GM18507 (cell line): ENCODE measurements around the gene SASH1.

ENCODE experiments used
- DNase-seq: peaks from one replicate; pipeline ENCODE4 v3.0.0; 2011; ENCODE audit warnings: low read depth; ENCODE audit not compliant: insufficient read length; ENCODE audit errors: extremely low spot score
- FAIRE-seq: peaks from 2 replicates; lab custom pipeline; 2011; peaks lifted over from hg19 to GRCh38; lab: Jason Lieb, UNC

Gene SASH1

DNA sequence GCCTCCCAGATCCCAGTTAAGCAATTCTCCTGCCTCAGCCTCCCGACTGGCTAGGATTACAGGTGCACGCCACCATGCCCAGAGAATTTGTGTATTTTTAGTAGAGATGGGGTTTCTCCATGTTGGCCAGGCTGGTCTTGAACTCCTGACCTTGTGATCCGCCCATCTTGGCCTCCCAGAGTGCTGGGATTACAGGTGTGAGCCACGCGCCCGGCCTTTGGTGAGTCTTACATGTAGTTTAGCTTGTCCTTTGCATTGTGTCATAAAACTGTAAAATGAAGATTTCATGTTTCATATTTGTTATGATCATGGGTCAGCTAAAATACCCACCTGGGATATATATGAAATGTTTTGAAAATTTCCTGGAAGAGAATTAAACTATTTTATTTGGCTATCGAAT lies 183.5 kb downstream of the SASH1 start:
- no peak for FAIRE-seq
- DNase-seq = no peak

DNA sequence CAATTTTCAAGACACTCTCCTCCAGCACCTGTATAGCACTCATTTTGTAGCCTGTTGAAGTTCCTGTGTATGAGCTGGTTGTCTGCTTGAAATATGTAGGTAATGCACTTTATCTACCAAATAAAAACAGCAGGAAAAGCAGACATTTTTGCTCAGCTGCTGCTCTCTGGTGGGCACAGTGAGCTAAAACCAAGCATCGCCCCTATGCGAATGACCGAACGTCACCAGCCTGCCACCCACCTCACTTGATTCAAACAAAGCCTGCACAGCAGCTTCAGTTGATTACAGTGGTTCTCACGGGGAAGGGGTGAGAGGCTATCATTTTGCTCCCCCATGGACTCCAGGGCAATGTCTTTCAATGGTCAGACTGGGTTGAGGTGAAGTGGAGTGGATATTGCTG lies 185.7 kb downstream of the SASH1 start:
- FAIRE-seq (no peak), DNase-seq (no peak)

DNA sequence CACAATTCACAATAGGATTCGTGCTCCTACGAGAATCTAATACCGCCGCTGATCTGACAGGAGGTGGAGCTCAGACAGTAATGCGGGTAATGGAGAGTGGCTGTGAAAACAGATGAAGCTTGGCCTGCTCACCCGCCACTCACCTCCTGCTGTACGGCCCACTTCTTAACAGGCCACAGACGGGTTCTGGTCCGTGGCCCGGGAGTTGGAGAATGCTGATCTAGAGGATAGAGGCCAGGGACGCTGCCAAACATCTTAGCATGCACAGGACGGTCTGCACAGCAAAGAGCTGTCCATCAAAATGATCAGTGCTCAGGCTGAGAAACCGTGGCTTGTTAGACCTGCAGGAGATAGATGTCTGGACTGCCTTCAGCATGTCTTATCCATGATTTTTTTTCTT lies 186.4 kb downstream of the SASH1 start:
- no peak for DNase-seq
- no peak for FAIRE-seq

DNA sequence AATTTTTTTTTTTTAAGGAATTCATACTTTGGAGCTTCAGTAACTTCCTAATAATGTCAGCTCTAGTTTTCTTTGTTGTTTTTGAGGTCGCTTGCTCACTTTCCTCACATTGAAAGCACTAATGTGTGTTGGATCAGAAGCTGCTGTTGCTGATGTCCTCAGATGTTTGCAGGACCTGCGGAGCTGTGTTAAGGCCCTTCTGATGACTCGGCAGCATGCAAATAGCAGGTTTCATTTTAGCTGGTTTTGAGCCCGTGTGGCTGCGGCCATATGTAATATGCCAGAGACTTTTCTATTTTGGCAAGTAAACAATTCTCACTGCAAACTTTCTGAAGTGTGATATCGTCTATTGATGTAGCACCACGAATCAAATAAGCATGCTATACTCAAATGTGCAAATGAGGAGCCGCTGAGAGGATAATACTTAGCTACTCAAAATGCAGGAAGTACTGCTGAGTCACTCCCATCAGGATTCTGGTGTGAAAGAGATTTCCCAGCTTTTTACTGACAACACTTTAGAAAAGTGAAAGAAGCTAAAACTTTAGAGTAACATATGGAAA lies 187.8 kb downstream of the SASH1 start:
- FAIRE-seq (peak; percentile 47), DNase-seq (no peak)

DNA sequence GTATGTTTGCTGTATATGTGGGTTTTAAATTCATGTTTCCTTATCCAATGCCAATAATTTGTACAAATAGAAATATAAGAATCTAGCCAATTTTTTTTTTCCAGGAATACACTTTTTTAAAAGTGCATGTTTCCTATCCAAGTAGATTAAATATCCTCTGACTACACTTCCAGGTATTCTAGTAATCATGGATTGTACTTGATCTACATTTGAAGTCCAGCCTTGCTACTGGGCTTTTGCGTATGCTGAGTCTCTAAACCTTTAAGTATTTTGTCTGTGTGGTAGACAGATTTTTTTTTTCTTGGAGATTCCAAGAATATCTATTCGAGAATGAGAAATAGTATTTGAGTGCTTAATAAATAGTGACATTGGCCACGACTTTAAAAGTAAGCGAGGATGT lies 188.3 kb downstream of the SASH1 start:
- FAIRE-seq (no peak), DNase-seq (no peak)

DNA sequence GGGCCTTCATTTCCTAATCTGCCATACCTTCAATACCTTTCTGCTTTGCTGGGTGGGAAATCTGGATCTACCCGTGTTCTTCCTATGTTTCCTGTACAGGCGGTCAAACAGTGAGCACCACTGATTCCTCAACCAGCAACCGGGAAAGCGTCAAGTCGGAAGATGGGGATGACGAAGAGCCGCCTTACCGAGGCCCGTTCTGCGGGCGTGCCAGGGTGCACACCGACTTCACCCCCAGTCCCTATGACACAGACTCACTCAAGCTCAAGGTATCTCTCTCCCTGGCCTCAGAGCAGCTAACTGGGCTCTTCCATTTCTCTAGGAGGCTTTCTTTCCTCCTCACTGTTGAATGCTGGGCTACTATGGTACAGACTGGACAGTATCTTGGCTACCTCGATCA lies 190.1 kb downstream of the SASH1 start:
- DNase-seq (no peak), FAIRE-seq (no peak)

DNA sequence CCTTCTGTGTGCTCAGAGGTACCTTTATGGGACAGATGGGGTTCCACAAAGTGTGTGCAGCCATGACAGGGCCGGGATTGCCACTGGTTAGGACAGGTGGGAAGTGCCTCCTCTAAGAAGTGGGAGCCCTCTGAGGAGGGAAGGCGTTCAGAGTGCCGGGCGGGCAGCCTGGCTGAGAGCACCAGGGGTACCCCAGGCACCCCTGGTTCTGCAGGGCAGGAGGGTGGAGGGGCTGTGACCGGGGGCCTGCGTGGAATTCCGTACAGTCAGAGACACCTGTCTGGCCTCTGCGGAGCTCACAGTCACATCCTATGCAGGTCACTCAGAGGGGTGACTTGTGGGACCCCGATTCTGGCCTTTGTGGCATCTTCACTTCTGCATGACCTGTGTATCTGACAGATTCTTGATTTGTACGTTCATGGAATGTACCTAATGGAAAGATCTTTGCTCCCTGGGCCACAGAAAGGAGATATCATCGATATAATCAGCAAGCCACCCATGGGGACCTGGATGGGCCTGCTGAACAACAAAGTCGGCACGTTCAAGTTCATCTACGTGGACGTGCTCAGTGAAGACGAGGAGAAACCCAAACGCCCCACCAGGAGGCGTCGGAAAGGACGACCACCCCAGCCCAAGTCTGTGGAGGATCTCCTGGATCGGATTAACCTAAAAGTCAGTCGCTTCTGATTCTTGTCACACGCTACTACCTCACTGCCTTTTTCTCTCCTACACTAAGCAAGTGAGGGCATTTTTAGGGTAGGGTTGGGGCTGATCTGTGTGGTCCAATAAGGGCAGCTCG lies 190.9 kb downstream of the SASH1 start:
- DNase-seq (no peak), FAIRE-seq (no peak)

DNA sequence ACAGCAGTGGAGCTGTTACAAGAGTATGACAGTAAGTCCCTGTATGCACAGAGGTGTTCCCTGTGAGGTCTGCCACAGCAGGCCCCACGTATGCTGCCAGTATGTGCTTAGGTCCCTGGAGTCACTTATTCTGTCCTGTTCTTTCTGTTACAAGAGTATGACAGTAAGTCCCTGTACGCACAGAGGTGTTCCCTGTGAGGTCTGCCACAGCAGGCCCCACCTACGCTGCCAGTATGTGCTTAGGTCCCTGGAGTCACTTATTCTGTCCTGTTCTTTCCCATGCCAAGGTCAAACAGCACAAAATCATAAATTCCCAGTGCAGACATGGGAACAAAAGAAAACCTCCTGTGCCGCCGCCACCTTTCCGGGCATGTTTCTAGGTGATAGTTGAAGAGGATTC lies 192.2 kb downstream of the SASH1 start:
- FAIRE-seq (no peak), DNase-seq (no peak)

DNA sequence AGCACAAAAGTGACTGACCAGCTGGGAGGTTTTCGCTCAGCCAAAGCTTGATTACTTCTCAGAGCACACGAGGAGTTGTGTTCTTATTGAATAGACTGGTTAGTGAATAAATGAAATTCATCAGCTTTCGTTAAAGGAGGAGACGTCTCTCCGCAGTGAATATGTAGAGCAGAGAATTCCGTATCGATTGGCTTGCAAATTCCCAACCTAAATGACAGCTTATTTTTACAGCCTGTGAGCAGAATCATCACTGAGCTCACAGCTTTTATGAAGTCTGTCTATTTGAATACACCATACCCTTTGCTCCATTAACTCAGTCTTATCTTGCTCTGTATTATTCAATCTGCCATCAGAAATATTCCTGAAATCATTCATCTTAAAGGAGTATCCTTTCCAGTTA lies 192.7 kb downstream of the SASH1 start:
- no peak for DNase-seq
- FAIRE-seq = no peak

DNA sequence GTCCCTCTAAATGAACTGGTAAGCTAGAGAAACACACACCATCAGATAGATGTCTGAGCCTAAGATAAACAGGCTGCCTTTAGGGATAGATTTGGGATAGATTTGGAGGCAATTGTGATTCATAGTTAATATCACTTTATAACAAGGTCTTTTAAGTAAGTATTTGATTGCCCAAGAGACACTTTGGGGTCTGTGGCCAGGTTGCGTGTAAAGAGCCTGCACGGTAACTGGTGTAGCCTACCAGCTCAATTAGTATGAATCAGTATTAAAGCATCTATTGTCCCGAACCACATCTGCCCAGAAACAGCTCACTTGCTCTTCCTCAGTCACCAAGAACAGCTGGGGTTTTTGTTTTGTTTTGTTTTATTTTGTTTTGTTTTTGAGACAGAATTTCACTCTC lies 193.3 kb downstream of the SASH1 start:
- FAIRE-seq = no peak

DNA sequence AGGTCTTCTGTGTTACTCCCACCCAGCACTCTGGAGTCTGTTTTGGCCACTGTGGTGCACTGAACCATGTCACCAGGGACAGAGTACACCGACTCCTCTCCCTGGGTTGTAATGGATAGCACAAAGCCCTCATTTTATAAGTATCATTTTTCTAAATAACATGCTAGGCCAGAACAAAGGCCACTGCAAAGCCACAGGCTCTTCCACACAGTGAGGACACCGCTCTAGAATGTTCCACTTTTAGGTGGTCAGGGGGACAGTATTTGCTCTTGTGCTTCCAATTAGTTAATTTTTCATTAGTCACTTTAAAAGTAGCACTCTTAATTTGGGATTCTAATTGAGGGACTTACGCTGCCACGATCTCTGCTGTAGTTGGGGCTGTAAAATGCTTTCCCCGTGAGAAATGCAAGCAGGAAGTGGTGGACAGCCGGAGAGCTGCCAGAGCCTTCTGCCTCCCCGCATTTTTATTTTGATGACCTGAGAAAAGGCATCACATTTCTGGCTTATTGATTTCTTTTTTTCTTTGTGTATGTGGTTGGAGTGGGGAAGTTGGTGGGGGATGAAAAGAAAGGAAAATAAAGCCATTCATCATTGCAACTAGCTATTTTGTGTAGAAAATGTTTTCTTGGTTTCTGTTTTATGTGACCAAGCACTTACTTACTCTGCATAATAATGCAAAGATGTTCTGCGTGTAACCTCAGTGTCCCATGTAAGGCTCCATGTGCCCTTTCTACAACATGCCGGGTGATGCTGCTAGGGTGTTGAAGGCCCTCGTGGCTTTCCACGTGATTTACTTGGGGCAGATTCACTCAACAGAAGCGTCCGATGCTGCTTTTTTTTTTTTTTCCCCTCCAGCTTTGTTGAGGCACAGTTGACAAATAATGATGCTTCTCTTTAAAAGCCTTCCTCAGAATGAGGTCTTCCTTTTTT lies 195.9 kb downstream of the SASH1 start:
- FAIRE-seq (no peak), DNase-seq (no peak)

More for the DNA sequence above, 193.3 kb downstream of the SASH1 start:
- no peak for DNase-seq

DNA sequence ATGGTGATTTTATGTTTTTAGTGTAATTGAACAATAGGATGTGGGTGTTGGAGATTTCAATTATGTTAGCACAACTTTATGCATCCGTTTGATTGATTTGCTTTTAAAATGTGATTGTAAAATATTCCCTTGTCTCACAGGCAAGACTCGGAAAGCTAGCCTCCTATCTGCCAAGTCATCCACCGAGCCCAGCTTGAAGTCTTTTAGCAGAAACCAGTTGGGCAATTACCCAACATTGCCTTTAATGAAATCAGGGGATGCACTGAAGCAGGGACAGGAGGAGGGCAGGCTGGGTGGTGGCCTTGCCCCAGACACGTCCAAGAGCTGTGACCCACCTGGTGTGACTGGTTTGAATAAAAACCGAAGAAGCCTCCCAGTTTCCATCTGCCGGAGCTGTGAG lies 200.9 kb downstream of the SASH1 start:
- FAIRE-seq (no peak), DNase-seq (no peak)

DNA sequence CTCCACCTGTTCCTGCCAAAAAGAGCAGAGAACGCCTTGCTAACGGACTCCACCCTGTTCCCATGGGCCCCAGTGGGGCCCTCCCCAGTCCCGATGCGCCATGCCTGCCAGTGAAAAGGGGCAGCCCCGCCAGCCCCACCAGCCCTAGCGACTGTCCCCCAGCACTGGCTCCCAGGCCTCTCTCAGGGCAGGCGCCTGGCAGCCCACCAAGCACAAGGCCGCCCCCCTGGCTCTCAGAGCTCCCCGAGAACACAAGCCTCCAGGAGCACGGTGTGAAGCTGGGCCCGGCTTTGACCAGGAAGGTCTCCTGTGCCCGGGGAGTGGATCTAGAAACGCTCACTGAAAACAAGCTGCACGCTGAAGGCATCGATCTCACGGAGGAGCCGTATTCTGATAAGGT lies 201.8 kb downstream of the SASH1 start:
- DNase-seq (no peak), FAIRE-seq (no peak)

DNA sequence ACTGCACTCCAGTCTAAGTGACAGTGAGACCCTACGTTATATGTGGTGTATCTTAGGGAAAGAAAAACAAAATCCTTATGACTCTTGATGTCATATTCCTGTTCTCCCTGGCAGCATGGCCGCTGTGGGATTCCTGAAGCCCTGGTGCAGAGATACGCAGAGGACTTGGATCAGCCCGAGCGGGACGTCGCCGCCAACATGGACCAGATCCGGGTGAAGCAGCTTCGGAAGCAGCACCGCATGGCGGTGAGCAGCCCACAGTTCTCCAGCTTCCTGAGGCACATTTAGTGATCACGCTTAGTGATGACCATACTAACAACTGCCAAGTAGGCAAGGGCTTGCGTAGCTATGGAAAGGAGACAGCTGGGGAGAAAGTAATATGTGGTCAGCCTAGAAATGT lies 203.3 kb downstream of the SASH1 start:
- no peak for FAIRE-seq
- DNase-seq = no peak

DNA sequence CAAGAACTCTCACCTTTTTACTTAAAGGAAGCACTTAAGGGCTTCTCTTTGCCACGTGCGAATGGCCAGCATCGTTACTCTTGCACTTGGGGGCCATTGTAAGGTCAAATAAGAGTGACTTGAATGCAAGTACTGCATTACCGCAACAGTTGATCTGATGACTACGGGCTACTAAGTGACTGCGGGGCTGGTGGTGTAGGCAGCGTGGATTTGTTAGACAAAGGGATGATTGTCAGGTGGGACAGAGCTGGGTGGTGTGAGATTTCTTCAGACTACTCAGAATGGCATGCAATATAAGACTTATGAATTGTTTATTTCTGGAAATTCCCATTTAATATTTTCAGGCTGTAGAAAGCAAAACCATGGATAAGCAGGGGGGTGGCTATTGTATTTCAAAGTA lies 204.5 kb downstream of the SASH1 start:
- no peak for FAIRE-seq

DNA sequence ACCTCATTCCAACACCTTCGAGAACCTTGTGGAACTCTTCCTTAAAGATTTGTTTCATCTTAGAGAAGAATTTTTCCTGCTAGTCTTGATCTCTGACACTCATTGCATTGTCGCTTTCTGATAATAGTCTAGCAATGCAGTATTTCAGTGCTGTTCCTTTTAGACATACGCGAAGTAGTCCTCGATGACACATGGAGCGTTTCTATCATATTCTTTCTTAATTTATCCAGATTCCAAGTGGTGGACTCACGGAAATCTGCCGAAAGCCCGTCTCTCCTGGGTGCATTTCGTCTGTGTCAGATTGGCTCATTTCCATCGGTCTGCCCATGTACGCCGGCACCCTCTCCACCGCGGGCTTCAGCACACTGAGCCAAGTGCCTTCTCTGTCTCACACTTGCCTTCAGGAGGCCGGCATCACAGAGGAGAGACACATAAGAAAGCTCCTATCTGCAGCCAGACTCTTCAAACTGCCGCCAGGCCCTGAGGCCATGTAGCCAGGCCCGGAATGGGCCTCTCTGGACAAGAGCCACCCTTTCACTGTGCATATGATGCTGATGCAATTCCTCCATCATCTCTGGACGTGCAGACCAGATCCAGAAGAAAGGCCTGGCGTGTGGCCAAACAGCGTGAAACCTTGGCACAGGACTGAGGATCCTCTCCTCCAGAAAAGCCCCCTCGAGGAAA lies 205.6 kb downstream of the SASH1 start:
- DNase-seq (no peak), FAIRE-seq (no peak)

More for the DNA sequence above, 204.5 kb downstream of the SASH1 start:
- DNase-seq = no peak

DNA sequence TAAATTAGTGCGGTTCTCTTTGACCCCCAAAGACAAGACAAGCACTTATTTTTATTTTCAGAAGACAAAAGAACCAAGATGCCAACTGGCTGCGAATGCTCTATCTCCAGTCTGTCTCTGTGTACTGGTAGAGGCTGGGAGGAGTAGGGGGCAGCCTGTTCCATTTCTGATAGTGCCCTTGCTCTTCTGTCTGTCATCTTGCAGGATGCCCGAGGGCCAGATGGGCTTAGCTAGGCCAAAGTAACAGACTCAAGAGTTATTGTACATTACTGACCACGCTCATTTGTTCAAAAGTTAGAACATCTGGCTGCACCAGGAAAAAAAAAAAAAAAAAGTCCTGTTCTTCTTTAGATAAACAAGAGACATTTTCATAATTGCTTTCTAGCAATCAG lies 206.1 kb downstream of the SASH1 start:
- DNase-seq = no peak
- FAIRE-seq = no peak

DNA sequence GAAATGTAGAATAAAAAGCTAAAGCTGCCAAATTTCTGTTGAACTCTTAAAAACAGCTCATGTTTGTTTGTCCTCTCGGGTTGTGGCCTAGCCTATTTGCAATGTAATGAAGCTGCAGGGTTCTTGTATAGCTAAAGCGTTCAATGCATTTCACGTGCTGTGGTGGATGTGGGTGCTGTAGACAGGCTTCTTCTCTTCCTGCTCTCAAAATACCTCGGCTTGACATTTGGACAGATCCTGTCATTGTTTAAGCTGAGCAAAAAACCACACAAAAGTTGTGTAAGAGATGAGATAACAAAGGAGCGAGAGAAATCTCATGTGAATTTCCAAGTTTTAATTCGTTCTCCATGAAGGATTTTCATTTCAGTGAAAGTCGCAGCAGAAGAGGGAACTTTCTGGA lies 207.9 kb downstream of the SASH1 start:
- no peak for DNase-seq

DNA sequence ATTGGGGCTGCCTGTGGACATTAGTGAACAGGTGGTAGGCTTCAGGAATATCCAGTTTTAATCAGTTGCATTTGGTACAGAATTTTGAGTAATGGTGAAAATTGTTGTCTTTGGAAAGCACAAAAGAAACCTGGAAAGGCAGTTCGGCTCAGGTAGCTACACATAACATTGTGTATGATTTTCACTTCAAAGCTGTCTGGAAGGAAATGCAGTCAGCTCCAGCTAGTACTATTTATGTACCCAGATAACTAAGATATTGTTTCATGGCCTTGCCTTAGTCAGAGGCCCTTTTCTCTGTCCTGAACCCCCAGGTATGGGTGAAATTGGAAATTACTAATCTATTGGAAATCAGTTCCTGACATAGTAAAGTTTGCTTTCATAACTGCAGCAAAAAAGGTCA lies 208.6 kb downstream of the SASH1 start:
- FAIRE-seq (no peak), DNase-seq (no peak)

More for the DNA sequence above, 207.9 kb downstream of the SASH1 start:
- FAIRE-seq = no peak

DNA sequence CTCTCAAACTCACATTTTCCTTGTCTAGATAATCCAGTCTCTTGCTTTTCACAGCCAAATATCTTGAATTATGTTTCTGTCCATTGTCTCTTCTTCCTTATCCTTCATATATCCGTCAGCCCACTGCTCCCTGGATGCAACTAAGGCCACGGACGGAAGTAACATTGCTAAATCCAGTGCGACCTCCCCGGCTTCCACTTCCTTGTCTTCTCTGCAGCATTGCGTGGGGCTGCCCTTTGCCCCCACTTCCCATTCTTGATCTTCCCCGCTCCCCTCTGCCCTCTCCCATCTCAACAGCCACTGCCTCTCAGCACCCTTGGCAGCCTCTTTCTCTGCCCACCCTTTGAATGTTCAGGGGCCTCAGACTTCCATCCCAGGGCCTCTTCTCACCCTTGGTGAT lies 213.8 kb downstream of the SASH1 start:
- FAIRE-seq = no peak
- no peak for DNase-seq
